GM21576 (cell line): ENCODE results near the gene HACD4.

ENCODE experiments used
- ATAC-seq: cut with Tn5 transposase; IDR thresholded peaks from one replicate; pipeline ENCODE4 v1.9.1; 2021; ENCODE audit warnings: mild to moderate bottlenecking, moderate library complexity; ENCODE audit not compliant: unreplicated experiment

HACD4 gene

GRCh38 chr9:21031091-21031807 is at the start of gene HACD4:
Gene HACD4, minus strand, starts transcription at chr9:21031640. Its CDS starts 50 bp downstream, at chr9:21031590.
- ATAC-seq, result peak; percentile 73

- no peak for ATAC-seq
Observed at GRCh38 chr9:21080793-21081192, 49.4 kb upstream of the HACD4 start.

- ATAC-seq, result no peak
Observed at GRCh38 chr9:21078702-21079101, 47.3 kb upstream of the HACD4 start.

- no peak for ATAC-seq
Observed at GRCh38 chr9:21077781-21078180, 46.3 kb upstream of the HACD4 start, which contains the start of gene IFNB1. Gene IFNB1, minus strand, starts transcription at chr9:21077942. Its CDS starts 73 bp downstream, at chr9:21077869.

- ATAC-seq, result no peak
Observed at GRCh38 chr9:21075484-21075883, 44.0 kb upstream of the HACD4 start.

- no peak for ATAC-seq
Observed at GRCh38 chr9:21070906-21071305, 39.5 kb upstream of the HACD4 start.

- no peak for ATAC-seq
Observed at GRCh38 chr9:21070171-21070571, 38.7 kb upstream of the HACD4 start.

GRCh38 chr9:21060919-21061561 is 29.6 kb upstream of the HACD4 start:
- ATAC-seq, result peak; percentile 59

GRCh38 chr9:21056931-21057330 is 25.5 kb upstream of the HACD4 start:
- ATAC-seq, result no peak

- ATAC-seq, result no peak
Observed at GRCh38 chr9:21053851-21054250, 22.4 kb upstream of the HACD4 start.

- ATAC-seq, result no peak
Observed at GRCh38 chr9:21047281-21047691, 15.8 kb upstream of the HACD4 start.

GRCh38 chr9:21043841-21044240 is 12.4 kb upstream of the HACD4 start:
- no peak for ATAC-seq

GRCh38 chr9:21042466-21042865 is 11.0 kb upstream of the HACD4 start:
- ATAC-seq, result no peak

GRCh38 chr9:21039302-21039701 is 7.9 kb upstream of the HACD4 start:
- no peak for ATAC-seq

- ATAC-seq, result no peak
Observed at GRCh38 chr9:21037278-21037677, 5.8 kb upstream of the HACD4 start.

- ATAC-seq, result no peak
Observed at GRCh38 chr9:21031808-21032183, 356 bp upstream of the HACD4 start.

GRCh38 chr9:21030389-21031035 is 928 bp downstream of the HACD4 start:
- ATAC-seq, result peak; percentile 79

GRCh38 chr9:21029661-21030060 is 1.8 kb downstream of the HACD4 start:
- no peak for ATAC-seq

GRCh38 chr9:21028466-21028865 is 3.0 kb downstream of the HACD4 start:
- ATAC-seq, result no peak

- no peak for ATAC-seq
Observed at GRCh38 chr9:21027295-21027694, 4.1 kb downstream of the HACD4 start.

- ATAC-seq, result no peak
Observed at GRCh38 chr9:21023861-21024260, 7.6 kb downstream of the HACD4 start.

- no peak for ATAC-seq
Observed at GRCh38 chr9:21018177-21018576, 13.3 kb downstream of the HACD4 start.
